GM21526 (cell line): ENCODE results near the gene CAVIN4.

Source experiments
- ATAC-seq: cut with Tn5 transposase; IDR thresholded peaks from one replicate; pipeline ENCODE4 v1.9.1; 2021; ENCODE audit warnings: moderate library complexity; ENCODE audit not compliant: unreplicated experiment, low FRiP score

CAVIN4 gene, protein sequence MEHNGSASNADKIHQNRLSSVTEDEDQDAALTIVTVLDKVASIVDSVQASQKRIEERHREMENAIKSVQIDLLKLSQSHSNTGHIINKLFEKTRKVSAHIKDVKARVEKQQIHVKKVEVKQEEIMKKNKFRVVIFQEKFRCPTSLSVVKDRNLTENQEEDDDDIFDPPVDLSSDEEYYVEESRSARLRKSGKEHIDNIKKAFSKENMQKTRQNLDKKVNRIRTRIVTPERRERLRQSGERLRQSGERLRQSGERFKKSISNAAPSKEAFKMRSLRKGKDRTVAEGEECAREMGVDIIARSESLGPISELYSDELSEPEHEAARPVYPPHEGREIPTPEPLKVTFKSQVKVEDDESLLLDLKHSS

DNA sequence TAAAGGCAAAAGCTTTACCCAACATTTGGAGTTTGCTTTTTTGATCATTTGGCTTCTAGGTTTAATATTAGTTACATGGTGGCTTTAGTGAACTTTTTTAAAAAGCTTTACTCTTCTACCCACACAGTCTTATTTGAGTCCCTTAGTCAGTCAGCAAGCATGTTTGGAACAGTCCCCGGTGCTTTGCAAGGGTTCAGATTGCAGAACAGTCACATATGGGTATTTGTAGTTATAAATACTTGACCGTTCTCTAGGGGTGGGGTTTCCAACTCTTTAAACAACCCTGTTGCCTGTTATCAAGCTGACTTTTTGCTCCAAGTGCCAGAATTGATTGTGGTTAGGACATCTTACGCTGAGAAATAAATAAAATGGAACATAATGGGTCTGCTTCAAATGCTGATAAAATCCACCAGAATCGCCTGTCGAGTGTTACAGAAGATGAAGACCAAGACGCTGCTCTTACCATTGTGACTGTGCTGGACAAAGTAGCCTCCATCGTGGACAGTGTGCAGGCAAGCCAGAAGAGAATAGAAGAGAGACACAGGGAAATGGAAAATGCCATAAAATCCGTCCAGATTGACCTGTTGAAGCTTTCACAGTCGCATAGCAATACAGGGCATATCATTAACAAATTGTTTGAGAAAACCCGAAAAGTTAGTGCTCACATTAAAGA is at the start of gene CAVIN4:
CAVIN4 (plus strand) TSS at position 304 of the 673 bp plus-strand sequence; CDS start at position 369, 65 bp downstream.
- no peak for ATAC-seq

DNA sequence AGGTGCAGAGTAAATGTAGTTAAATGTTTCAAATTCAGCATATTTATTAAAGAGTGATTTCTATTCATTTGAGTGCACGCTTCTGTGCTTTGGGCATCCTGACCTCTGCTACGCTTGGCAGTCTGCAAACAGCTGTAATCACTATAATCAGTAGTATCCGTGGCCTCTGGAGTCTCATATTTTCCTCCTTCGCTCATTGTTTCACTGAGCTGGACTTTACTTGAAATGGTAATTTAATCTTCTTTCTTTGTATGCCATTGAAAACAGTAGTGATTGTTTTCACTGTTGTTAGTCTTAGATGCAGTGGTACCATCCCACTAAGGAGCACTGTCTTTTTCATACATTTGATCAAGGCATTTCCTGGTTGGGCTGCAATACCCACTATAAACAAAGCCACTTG is 43.5 kb upstream of the CAVIN4 start:
- no peak for ATAC-seq

DNA sequence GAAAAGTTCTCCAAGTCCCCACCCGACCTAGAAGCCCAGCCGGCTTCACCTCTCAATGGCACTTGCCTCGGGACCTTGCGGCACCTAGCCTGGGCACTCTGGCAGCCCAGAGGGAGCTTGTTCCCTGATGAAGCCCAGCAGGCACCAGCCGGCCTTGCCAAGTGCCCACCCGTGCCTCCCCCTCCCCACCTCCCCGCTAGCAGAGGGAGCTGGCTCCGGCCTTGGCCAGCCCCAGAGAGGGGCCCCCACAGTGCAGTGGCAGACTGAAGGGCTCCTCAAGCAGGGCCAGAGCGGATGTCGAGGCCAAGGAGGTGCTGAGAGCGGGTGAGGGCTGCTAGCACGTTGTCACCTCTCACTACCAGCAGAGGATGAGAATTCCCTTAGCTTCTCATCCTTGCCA is 37.6 kb upstream of the CAVIN4 start:
- ATAC-seq: no peak

DNA sequence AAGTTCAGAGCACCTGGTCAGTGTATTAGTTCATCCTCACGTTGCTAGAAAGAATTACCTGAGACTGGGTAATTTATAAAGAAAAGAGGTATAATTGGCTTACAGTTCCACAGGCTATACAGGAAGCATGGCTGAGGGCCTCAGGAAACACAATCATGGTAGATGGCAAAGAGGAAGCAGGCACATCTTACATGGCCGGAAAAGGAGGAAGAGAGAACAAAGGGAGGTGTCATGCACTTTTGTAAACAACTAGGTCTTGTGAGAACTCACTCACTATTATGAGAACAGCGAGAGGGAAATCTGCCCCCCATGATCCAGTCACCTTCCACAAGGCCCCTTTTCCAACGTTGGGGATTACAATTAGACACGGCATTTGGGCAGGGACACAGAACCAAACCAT is 28.8 kb upstream of the CAVIN4 start:
- ATAC-seq: no peak

DNA sequence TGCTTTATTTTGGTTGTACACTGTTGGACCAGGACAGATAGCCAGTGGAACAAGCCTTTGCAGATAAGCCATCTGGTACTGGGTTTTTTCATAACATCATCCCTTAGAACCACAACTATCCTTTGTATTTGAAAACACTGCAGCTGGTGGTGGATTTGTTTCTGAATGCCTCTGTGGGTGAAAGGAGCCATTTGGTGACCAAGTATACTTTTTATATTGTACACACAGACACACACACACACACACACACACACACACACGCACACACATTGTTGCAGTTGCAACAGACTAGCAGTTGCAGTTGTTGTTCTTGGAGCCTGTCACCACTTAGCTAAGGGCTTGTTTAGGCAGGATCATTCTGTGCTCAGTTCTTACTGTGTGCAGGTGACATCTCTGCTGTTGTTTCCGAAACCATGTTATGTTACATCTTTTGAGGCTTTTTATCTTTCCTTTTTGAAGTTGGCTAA is 22.9 kb upstream of the CAVIN4 start:
- peak; percentile 40 for ATAC-seq

DNA sequence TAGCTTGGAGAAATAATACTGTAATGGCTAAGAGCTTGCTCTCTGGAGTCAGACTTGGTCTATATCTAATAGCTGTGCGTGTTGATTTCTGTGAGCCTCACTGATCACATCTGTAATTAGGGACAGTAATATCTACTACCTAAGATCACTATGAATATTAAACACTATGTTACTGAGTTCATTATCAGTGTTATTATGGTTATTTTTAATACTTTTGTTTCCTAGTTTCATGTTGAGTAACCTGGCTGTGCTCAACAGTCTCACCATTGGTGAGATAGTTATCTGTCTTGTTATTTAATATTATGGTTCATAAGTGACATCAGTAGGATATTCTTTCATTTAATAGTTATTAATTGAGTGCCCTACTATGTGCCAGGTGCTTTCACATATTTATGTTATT is 22.4 kb upstream of the CAVIN4 start:
- peak; percentile 79 for ATAC-seq

DNA sequence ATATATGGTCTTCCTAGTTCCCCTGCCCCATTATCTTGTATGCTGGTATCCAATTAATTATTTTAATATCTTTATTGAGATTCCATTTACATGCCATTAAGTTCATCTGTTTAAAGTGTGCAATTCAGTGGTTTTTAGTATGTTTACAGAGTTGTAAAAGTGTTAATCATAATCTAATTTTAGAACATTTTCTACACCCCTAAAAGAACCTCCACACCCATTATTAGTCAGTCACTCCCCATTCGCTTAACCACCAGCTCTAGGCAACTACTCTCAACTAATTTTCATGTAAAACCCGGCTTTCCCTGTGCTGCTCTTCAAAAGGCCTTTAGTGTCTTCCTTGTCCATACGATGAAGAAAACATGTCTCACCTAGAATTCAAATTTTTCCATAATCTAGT is 20.8 kb upstream of the CAVIN4 start:
- no peak for ATAC-seq

DNA sequence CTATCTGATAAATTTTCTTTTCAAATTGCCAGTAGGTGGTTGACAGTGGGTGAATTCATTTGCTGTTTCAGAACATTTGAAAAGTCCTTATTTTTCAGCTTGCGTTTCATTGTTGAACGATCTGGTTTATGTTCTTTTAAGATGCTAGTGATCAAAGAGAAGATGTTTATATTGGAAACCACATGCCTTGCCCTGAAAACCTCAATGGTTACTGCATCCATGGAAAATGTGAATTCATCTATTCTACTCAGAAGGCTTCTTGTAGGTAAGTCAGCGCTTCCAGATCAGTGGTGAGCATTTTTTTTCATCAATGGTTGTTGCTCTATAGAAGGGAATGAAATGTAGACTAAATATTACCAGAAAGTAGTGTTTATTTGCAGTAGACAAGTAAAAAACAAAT is 16.6 kb upstream of the CAVIN4 start:
- ATAC-seq: no peak

DNA sequence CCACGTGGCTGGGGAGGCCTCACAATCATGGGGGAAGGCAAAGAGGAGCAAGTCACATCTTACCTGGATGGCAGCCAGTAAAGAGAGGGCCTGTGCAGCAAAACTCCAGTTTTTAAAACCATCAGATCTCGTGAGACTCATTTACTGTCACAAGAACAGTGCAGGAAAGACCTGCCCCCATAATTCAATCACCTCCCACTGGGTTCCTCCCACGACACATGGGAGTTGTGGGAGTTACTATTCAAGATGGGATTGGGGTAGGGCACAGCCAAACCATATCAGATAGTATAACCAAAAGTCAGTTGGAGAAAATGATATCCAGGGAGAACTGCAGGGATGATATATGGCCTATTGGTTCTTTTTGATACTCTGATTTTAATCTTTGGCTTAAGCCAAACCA is 10.0 kb upstream of the CAVIN4 start:
- ATAC-seq: no peak

DNA sequence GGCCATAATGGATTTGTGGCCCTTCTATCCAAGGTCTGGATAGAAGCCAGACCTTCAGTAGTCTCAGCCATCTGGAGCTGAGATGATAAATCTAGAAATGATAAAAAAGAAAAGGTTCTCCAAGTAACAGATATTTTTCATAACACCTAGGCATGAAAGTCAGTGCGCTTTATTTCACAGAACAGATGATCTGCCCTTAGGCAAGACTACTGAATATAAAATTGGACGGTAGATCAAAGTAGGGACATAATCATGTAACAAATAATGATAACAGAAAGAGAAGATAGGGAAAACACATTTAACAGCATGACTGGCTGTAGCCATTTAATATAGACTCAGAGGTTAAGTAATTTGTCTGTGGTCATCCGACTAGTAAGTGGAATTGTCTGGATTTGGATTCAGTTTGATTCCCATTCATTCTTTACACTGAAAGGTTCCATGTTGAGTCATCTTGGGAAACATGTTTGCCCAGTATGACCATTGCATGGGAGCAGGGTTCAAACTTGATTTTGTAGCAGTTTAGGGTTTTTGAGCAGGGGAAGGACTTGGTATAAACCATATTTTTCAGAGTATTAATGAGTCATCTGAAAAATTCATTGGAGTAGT is 4.1 kb upstream of the CAVIN4 start:
- no peak for ATAC-seq

DNA sequence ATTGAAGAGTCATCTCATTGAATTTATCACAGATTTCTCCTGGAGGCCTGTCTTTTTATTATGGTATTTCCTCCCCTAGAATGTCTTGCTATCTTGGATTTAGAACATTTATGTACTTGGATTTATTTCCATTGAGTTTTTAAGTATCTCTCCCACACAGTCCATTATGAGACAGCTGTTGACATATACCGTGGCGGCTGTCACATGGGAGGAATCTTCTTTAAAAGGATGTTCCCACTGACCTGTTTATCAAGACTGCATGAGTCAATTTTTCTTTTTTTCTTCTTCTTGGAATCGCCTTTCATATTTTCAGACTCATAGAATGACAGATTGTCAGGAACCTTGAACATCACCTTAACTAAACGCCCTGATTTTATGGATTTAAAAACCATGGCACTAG is 2.9 kb upstream of the CAVIN4 start:
- ATAC-seq: no peak

DNA sequence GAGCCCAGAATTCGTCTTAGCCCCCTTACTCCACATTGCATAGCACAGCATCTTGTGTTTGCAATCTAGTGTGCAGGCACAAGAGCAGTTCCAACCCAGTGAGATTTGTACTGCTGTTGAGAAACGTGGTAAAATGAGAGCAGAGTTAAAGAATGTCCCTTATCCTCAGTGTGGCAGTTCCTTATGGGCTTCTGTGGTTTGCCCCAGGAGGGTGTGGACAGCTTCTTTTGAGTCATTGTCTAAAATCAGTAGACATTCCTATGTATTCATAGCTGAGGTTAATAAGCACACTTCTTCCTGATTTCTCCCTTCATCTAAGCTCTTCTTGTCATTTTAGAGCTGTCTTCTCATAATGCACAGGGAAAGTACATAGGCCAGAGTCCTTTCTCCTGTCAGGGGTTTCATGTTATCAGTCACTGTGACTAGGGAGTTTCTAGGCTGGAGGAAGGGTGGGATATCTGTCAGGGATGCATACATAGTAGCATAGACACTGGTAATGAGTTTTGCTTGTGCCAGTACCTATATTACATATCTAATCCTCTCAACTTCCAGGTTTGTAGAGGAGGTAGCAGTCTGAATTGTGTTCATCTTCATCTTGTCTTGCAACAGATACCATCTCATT is 2.0 kb upstream of the CAVIN4 start:
- ATAC-seq: no peak

DNA sequence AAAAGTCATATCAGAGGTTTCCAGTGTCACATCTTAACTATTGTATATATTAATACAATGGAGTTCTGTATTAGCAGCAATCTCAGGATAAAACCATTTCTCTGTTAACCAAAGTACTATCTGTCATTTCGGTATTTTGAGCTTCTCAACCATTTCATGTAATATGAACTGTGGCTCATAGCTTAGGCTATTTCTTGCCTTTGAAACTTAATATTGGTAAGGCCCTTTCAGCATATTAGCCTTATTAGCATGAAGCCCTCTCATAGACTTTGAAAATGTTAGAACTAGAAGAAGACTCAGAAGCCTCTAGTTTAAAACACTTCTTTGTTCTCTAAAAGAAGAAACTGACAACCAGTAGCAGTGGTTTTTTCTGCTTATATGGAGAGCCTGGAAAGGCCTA is 731 bp downstream of the CAVIN4 start:
- ATAC-seq: no peak

DNA sequence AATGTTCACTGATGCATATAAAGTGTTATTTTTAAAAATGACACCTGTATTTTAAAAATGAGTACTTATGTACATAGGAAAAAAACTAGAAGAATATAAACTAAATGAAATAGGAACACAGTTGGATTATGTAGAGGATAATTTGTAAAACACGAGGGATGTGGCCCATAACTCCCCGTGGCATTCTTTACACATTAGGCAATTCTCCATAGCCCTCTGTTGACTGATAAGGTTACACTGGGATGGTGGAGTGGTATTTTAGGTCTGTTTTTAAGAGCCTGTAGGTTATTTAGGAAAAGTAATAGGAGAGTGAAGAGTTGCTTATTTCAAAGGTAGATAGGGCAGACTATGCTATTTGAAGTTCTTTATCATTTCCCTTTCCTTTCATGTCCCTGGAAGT is 1.8 kb downstream of the CAVIN4 start:
- ATAC-seq: no peak

DNA sequence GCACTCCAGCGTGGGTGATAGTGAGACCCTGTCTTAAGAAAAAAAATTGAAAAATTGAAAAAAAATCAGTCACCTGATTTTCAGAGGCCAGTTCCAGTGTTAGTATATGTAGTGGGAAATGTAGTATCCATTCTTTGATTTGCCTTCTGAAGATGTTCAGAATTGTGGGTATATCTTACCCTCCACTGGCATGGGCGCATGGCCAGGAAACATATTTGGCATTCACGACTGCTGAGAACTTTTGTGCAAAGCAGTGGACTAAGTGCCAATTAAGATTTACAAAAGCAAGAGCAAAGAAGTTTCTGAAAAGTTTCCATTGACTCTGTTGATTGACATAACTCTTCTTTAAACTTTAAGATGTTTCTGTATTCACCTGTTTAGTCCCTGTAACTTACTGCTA is 2.4 kb downstream of the CAVIN4 start:
- ATAC-seq: no peak

DNA sequence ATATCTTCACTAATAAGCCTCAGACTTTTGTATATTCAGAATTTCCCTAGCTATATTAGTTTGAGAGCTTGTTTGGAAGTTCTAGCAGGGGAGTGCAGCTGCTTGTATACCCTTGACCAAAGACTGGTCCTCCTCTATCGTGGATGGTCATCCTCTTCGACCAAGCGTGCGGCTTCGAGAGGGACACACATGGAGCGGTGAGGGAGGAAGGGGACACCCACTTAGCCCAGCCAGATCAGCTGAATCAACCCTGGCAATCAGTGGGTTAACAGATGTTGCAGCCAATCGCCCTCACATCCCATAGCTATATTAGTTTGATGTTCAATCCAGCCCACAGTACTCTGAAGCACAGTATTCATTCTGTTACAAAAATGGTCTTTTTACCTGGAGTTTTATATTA is 3.2 kb downstream of the CAVIN4 start:
- ATAC-seq: no peak

DNA sequence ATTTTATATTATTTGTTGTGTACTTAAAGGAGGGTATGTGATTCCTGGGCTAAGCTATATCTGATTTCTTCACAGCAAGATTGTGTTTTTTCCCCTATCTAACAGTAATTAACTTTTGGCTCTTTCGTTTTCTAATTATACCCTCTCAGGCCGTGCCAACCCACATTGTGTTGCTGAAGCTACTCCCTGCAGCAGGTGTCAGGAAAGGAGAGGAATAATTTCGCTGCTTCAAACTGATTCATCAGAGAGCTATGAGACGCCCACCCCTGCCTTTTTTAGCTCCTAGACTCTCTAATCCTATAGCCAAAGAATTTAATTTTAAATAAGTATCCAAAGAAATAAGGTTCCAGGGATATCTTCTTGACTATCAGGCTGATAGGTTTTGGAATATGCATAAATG is 3.8 kb downstream of the CAVIN4 start:
- no peak for ATAC-seq

DNA sequence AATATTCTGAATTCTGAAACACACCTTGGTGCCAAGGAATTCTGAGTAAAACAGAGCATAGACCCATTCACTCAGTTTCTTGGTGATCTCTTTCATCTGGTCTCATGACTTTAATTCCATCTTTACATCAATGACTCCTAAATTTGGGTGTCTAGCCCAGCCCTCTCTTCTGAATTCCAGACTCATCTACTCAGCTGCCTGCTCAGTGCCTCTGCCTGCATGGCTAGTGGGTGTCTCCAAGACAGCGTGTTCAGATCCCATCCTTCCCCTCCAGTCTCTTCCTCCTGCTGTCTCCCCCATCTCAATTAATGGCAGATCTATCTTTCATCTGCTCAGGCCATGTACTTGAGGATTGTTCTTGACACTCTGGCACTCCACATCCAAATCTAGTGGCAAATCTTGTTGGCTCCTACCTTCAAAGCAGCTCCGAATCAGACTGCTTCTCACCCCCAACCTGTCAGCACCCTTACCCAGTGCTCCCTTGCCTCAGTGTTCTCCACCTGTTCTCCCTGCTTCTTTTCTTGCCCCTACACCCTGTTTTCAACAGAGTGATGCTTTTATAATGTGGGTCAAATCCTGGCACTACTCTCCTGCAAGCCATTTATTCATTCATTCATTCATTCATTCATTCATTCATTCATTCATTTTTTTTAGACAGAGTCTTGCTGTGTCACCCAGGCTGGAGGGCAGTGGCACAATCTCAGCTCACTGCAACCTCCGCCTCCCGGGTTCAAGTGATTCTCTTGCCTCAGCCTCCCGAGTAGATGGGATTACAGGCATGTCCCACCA is 5.3 kb downstream of the CAVIN4 start:
- ATAC-seq: no peak

DNA sequence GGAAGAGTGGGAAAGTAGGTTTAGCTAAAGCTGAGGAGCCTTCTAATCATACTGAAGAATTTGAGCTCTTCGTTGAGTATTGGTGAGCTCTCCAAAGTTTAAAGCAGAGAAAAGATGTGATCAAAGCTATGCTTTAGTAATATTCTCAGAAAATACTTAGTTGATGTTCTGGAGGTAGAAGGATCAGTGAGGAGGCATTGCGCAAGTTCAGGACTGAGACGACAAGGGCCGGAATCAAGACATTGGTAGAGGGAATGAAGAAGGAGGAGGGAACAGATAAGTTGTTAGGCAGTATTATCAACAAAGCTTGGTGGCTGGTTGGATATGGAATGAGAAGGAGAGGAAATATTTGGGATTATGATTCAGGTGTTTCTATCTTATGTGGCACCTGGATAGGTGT is 7.1 kb downstream of the CAVIN4 start:
- no peak for ATAC-seq

DNA sequence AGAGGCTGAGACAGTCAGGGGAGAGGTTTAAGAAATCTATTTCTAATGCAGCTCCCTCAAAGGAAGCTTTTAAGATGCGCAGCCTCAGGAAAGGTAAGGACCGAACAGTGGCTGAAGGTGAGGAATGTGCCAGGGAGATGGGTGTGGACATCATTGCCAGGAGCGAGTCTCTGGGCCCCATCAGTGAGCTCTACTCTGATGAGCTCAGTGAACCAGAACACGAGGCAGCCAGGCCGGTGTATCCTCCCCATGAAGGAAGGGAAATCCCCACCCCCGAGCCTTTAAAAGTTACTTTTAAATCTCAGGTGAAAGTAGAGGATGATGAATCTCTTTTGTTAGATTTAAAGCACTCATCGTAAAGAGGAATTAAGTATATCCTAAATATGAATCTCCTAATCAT is 8.2 kb downstream of the CAVIN4 start:
- no peak for ATAC-seq

DNA sequence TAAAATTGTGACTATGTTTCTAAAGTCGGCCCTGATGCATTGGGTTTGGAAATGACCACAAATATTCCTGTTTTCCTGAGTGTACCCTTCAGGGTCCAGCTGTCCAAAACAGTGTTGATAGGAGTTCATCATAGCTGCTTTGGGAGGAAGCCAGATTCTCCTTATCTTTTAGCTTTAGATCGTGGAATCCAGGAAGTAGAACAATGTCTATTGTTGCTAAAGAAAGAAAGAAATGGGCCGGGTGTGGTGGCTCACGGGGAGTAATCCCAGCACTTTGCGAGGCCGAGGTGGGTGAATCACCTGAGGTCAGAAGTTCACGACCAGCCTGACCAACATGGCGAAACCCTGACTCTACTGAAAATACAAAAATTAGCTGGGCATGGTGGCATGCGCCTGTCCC is 9.5 kb downstream of the CAVIN4 start:
- no peak for ATAC-seq
